DLD1 (cell line): ENCODE data around the gene CALML4.
"Not testable (repeated sequence)": the region's sequence is repeated elsewhere in the genome, so short reads cannot be mapped to it uniquely, and the experiment has no call there.

Experiments
- in situ Hi-C: cut with HindIII; loops from 2 replicates; pipeline ENCODE4 v1.10.0; 2017; ENCODE audit warnings: low sequenced_read_pairs

Gene CALML4

GRCh38 chr15:68204776-68205557 lies at the start of gene CALML4:
CALML4 (minus strand) TSS chr15:68205332; CDS start chr15:68205247, 85 bp downstream.
- in situ Hi-C loops, result no loop called here

GRCh38 chr15:68252925-68253534 lies 47.9 kb upstream of the CALML4 start:
- in situ Hi-C loops, result no loop called here

DNA sequence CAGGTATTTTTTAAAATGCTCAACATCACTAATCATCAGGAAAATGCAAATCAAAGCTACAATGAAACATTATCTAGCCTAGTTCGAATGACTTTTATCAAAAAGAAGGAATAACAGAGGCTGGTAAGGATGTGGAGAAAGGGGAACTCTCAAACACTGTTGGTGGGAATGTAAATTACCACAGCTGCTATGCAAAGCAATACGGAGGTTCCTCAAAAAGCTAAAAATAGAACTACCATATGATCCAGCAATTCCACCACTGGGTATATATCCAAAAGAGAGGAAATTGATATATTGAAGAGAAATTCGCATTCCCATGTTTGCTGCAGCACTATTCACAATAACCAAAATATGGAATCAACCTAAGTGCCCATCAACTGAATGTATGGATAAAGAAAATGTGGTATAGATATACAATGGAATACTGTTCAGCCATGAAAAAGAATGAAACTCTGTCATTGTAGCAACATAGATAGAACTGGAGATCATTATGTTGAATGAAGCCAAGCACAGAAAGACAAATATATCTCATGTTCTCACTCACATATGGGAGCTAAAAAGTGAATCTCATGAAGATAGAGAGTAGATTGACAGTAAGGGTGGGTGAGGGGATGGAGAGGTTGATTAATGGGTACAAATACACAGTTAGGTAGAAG lies 44.1 kb upstream of the CALML4 start:
- in situ Hi-C loops, result no loop called here

DNA sequence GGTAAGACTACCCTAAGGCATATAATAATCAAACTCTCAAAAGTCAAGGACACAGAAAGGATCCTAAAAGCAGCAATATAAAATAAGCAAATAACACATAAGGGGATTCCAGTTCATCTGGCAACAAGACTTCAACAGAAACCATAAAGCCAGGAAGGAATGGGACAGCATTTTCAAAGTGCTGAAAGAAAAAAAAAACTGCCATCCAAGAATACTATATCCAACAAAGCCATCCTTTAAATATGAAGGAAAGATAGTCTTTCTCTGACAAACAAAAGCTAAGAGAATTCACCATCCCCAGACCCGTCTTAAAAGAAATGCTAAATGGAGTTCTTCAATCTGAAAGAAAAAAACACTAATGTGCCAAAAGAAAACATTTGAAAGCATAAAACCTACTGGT lies 39.1 kb upstream of the CALML4 start:
- in situ Hi-C loops, result no loop called here

DNA sequence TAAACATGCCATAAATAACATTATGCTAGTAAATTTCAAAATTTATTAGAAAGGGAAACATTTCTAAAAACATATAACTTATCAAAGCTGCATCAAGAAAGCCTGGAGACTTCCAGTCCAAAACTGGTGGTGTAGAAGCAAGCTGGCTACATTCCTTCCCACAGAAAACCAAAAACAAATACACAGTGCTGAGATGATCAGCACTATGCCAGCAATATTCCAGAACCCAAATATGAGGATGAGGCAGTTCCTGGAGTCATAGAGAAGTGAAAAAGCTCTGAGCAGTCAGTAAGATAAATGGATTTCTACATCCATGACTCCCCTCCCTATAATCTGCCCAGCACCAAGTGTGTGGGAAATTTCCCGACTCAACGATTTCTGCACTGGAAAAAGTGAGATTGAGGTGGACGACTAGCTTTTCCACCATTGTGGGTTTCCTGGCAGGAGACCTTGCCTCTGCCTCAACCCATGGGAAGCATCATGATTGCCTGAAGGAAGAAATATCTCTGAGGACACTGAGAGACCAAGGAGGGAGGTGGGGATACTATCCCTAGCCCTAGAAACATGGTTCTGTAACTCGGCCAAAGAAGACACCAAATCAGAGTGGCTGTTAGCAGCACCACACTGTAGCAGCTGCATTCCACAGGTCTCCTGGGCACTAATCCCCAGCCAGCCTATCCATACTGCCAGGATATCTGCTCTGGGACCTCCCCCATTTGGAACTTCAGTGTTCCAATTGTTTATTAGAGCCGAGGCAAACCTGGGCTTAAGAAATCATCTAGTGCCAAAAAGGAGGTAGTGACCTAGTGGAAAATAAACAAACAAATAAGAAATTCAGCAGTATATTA lies 36.2 kb upstream of the CALML4 start:
- in situ Hi-C loops, result no loop called here

- in situ Hi-C loops, result no loop called here
Measured at GRCh38 chr15:68239025-68239424, 33.9 kb upstream of the CALML4 start.

DNA sequence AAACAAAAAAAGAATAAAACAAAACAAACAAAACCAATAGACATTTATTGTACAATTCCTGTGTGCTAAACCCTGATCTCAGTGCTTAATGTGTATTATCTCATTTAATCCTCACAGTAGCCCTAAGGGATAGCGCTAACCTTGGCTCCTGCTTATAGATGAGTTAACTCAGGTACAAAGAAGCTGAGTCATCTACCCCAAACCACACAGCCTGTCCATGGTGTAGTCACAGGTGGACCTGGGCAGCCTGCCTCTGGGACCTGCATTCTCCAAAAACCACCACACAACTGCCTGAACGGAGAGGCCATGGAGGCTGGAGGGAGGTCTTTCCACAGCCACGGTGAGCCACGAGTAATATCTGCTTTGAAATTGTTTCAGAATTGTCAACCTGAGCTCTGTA lies 29.9 kb upstream of the CALML4 start:
- in situ Hi-C loops, result no loop called here

GRCh38 chr15:68234520-68234919 lies 29.4 kb upstream of the CALML4 start:
- in situ Hi-C loops, result not testable (repeated sequence)

GRCh38 chr15:68234060-68234459 lies 28.9 kb upstream of the CALML4 start:
- in situ Hi-C loops, result no loop called here

DNA sequence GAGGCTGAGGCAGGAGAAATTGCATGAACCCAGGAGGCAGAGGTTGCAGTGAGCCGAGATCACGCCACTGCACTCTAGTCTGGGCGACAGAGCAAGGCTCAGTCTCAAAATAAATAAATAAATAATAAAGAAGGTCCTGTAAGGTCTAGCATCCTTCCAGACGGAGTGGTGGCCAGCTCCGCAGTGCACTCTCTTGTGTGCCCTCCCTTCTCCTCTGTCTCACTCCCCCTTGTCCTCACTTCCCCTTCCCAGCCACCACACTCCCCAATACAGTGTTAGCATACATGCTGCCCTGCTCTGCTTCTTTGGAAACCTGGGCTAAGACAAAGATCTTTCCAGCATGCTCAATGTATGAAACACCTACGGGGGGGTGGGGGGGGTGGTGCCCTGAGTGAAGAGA lies 27.8 kb upstream of the CALML4 start:
- in situ Hi-C loops, result no loop called here

DNA sequence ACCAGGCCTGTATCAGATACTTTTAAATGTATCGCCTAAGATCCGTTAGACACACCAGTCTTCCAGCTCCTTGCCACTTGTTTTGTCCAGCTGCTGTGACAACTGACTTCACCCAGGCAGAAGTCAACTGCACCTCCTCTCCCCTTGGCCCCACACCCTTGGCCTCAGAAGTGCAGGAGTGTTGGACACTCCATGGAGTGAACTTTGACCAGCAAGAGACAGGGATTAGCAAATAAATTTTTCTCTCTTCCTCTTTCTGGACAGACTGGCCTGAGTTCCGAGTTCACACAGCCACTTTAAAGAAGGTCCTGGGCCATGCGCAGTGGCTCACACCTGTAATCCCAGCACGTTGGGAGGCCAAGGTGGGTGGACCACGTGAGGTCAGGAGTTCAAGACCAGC lies 27.3 kb upstream of the CALML4 start:
- in situ Hi-C loops, result no loop called here

DNA sequence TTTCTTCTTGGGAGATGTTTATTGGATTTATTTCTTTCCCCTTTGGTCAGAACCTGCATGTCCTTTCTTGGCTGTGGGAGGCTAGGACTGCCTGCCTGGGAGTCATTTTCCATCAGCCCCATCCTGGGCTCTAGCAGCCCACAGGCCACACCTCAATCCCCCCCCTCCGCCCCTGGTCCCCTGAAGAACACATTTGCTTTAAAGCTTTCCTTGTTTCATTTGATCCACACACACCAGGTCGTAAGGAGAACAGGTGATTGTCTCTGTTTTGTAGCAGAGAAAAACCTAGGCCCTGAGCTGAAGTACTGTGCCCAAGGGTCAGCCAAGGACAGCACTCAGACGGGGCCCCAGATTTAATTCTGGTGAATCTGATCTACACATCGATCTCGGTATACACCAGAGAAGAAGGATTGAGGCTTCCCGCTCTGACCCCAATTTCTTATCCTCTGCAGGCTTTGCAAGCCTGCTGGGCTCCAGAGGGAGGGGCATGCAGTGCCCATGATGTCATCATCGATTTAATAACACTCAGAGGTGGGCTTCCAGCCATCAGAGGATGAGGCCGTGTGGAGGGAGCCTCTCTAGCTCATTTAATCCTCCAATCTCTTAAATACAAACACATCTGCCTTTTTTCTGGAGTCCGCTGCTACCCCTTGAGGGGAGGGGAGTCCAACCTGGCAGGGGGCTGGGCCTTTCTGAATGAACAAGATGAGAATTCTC lies 26.1 kb upstream of the CALML4 start:
- in situ Hi-C loops, result no loop called here

DNA sequence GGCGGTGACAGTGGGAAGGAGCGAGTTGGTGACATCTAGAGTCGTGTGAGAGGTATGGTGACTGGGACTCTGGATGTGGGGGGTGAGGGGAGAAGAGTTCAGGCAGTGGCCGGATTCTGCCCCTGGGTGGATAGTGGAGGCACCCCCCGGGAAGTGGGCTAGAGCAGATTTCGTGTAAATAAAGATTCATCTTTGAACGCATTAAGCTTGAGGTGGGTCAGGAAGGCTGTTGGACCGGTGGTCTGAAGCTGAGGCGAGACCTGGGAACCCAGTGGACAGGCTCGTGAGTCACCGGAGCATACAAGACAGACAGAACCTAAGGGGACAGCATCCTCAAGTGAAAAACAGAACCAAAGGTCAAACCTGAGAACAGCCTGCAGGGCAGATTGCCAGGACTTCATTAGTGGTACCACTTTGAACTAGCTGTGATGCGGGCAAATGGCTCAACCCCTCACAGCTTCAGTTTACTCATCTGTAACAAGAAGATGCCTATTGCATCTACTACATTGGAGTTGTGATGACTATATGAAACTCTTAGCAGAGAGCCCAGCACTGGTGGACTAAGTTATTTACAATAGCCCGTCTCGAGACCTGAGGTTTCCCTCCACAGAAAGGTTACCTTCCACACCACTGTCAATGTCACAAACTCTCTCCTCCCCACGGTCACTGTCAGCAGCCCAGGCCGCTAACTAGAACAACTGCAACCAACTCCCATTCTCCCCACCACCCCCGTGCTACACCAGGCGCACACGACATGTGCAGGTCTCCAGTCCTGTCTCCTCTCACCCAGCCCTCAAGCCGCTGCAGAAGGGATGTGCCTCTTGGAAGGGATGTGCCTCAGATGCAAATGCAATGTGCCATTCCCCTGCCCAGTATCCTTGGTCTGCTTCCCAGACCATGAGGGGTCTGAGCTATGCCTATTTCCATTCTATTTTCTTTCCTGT lies 25.3 kb upstream of the CALML4 start:
- in situ Hi-C loops, result no loop called here

GRCh38 chr15:68229386-68230156 lies 24.4 kb upstream of the CALML4 start, which contains the start of gene CLN6:
CLN6 (minus strand) TSS chr15:68229728; CDS start chr15:68229584, 144 bp downstream.
- in situ Hi-C loops, result no loop called here

DNA sequence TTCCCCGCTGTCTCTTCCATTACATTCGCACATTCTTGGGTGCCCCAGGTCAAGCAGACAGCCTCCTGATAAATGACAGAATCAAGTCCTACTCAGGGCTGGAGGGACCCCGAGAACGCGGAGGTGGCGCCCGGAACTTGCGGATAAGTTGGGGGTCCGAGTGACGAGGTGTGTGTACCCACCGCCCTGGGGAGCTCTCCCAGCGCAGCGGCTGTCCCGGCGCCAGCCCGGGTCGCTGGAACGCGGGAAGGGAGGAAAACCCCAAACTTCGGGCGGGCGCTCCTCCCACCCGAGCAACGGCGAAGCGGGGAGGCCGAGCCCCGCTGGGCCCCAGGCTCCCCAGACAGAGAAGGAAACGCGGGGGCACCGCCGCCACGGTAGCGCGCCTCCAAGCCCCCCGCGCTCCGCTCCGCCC lies 23.8 kb upstream of the CALML4 start:
- in situ Hi-C loops, result no loop called here

GRCh38 chr15:68228143-68228970 lies 23.2 kb upstream of the CALML4 start:
- in situ Hi-C loops, result no loop called here

DNA sequence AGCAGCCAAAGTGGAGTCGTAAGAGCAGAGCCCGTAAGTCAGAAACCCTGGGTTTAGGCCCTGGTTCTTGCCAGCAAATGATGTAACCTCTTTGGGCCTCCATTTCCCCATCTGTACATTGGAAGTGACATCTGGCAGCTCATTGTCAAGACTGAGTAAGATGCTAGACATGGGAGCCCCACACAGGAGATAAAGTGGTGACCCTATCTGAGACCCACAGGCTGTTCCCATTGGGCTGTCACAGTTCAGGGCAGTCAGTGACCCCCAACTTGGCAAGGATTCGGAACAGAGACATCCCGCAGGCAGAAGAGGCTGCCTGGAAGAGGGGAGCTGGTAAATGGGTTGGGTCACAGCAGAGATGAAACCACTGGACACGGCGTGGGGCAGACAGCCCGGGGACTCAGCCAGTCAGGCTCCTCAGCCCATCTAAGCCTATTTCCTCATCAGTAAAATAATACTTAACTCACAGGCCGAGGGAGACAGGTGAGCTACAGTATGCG lies 22.6 kb upstream of the CALML4 start:
- in situ Hi-C loops, result no loop called here
